Hematopoietic multipotent progenitor cell treated with erythropoietin and hydrocortisone succinate and interleukin-3 and kit ligand, for 17 days (in vitro differentiated cells): Measurements from ENCODE around the gene UGT1A8.
"Not testable (repeated sequence)": the region's sequence is repeated elsewhere in the genome, so short reads cannot be mapped to it uniquely, and the experiment has no call there.

Experiments used
- DNase-seq: peaks from one replicate; pipeline ENCODE4 v3.0.0-alpha.2; 2015; ENCODE audit warnings: low spot score

Gene UGT1A8

DNA sequence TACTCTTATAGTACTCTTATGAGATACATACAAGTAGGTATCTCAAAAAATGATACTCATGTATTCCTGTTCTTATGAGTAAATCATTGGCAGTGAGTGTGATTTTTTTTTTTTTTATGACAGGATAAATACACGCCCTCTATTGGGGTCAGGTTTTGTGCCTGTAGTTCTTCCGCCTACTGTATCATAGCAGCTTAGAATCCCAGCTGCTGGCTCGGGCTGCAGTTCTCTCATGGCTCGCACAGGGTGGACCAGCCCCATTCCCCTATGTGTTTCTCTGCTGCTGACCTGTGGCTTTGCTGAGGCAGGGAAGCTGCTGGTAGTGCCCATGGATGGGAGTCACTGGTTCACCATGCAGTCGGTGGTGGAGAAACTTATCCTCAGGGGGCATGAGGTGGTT, at the start of gene UGT1A8:
Gene UGT1A8 (plus strand): TSS at position 158 of the 400 bp plus-strand sequence. CDS start 75 bp downstream, at position 233.
- DNase-seq: not testable (repeated sequence)

DNA sequence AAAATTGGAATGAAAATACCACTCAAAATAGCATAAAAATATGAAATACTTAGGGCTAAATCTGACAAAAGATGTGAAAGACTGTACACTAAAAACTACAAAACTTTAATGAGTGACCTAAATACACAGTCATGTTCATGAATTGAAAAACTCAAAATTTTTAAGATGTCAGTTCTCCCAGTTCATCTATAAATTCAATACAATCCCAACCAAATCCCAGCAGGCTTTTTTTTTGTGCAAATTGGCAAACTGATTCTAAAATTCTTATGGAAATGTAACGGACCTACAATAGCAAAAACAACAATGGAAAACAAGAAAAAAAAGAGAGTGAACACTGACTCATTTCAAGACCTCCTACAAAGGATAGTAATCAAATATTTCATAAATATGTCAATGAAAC, 46.4 kb upstream of the UGT1A8 start:
- DNase-seq: no peak

DNA sequence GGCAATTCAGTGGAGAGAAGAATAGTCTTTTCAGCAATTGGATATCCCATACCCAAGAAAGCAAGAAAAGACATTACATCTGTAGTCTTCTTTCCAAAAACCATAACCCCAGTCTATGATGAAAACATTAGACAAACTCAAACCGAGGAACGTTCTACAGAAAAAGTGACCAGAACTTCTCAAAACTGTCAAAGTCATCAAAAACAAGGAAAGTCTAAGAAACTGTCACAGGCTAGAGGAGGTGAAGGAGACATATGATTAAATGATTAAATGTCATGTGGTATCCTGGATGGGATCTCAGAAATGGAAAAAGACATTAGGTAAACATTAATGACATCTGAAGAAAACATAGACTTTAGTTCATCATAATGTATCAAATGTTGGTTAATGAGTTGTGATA, 46.0 kb upstream of the UGT1A8 start:
- DNase-seq: no peak

DNA sequence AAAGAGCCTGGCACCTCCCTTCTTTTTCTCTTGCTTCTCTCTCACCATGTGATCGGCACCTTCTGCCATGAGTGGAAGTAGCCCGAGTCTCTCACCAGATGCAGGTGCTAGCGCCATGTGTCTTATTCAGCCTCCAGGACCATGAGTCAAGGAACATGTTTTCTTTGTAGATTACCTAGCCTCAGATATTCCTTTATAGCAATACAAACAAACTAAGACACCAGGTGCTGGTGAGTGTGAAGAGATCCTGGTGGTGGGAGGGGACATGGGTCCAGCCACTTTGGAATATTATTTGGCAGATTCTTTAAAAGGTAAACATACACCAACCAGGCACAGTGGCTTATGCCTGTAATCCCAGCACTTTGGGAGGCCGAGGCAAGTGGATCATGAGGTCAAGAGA, 45.0 kb upstream of the UGT1A8 start:
- DNase-seq: no peak

DNA sequence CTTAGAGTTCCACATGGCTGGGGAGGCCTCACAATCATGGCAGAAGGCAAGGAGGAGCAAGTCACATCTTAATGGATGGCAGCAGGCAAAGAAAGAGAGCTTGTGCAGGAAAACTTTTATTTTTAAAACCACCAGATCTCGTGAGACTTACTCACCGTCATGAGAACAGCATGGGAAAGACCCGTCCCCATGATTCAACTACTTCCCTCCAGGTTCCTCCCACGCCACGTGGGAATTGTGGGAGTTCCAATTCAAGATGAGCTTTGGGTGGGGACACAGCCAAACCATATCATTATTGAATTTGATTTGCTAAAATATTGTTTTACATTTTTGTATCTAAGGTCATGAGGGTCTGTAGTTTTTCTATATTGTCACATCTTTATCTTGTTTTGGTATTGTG, 40.1 kb upstream of the UGT1A8 start:
- DNase-seq: not testable (repeated sequence)

DNA sequence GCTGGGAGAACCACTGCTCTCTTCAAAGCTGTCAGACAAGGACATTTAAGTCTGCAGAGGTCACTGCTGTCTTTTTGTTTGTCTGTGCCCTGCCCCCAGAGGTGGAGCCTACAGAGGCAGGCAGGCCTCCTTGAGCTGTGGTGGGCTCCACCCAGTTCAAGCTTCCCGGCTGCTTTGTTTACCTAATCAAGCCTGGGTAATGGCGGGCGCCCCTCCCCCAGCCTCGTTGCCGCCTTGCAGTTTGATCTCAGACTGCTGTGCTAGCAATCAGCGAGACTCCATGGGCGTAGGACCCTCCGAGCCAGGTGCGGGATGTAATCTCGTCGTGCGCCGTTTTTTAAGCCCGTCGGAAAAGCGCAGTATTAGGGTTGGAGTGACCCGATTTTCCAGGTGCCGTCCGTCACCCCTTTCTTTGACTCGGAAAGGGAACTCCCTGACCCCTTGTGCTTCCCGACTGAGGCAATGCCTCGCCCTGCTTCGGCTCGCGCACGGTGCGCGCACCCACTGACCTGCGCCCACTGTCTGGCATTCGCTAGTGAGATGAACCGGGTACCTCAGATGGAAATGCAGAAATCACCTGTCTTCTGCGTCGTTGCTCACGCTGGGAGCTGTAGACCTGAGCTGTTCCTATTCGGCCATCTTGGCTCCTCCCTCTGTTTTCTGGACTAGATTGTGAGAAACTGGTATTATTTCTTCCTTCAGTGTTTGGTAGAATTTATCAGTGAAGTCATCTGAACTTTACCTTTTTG, 34.0 kb upstream of the UGT1A8 start:
- DNase-seq: not testable (repeated sequence)

DNA sequence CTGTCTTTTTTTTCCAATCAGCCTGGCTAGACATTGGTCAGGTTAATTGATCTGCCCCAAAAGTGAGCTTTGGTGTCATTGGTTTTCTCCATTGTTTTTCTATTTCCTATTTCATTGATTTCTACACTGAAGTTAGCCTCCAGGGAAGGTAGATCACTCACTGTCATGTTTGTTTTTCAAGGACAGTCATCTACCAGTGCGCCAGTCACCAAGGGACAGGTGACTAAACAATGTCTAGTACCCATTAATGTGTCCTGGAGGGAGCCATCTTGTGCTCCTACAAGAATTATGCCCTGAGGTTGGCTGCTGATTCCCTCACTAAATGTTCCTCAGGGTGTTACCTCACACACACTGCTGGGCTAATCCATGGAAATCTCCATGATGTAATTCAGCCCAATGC, 33.2 kb upstream of the UGT1A8 start:
- no peak for DNase-seq

DNA sequence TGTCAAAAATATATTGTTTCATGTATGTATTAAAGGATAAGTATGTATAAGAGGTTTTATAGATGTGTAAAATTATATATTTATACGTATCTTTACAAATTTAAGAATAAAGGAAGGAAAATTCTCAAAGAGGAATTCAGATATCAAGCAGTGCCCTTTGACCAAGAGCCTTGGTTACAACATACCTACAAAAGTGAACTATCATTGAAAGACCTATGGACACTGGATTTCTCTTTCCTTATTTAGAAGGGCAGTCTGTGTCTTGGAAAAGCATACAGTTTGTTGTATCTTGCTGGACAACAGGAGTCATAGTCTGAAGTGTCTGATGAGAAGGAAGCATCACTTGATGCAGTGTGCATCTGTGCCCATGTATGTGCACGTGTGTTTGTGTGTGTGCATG, 29.0 kb upstream of the UGT1A8 start:
- DNase-seq: no peak

DNA sequence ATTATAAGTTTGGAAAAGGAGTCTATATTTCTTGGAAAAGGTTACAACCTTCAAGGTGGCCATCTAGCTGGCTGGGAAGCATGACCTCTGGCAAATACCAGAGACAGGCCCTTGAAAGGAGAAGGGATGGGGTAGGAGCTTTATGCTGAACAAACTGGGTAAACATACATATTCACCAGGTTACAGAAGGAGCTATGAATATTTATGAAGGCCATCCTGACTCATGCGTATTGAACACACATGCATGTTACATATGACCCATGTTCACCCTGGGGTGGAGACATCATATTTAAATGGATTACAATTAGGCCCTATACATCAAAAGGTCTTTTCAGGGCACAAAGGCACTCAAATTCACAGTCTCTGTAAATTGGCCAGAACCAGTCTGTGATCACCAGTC, 24.7 kb upstream of the UGT1A8 start:
- not testable (repeated sequence) for DNase-seq

DNA sequence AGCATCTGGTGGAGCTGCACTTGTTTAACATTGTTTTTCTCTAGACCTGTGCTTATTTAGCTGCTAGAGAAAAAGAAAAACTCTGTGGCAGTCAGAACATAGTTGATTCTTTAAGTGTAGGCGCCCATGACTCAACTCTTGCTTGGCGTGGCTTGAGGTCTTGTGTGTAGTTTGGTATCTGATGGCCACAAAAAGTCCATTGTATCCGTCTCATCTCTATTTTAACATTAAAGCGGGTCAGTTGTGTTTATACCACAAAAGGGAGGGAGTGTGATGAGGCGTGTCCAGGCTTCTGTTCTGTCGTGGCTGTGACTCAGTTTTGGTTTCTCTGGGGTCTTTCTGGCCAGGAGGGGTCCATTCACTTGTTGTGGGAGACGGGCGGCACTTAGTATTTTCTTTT, 24.2 kb upstream of the UGT1A8 start:
- DNase-seq: no peak

DNA sequence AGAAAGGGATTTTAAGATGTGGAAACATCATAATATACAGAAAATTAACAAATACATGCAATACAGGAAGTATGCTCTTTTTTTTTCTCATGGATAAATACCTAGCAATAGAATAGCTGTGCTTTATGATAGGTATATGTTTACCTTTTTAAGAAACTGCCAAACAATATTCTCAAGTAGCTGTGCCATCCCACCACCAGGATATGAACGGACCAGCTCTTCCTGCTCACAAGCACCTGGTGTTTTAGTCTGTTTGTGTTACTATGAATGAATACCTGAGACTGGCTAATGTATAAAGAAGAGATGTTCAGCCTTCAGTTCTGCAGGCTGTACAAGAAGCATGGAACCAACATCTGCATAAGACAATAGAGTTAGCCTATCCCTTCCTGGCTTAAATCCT, 19.9 kb upstream of the UGT1A8 start:
- no peak for DNase-seq

DNA sequence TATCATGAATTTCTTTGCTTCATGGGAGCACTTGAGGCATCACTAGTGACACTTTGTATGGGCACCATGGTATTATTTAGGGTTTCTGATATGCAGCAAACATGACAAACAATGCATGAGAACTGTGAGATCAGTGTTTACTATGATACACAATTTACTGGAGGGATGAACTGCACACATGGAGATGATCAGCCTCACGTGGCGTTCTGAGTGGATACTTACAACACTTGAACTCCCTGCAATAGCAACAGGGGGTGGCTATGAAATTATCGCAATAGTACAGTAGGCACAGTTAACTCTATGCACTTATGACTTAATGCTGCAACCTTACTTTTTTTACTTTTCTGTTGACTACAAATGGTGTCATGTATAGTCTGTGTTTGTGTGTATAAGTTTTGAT, 18.5 kb upstream of the UGT1A8 start:
- DNase-seq: no peak

DNA sequence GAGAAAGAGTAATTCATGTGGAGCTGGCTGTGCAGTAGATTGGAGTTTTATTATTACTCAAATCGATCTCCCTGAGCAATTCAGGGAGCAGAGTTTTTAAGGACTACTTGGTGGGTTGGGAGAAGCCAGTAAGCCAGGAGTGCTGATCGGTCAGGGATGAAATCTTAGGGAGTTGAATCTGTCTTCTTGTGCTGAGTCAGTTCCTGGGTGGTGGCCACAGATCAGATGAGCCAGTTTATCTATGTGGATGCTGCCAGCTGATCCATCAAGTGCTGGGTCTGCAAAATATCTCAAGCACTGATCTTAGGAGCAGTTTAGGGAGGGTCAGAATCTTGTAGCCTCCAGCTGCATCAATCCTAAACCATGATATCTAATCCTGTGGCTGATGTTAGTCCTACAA, 17.0 kb upstream of the UGT1A8 start:
- no peak for DNase-seq

DNA sequence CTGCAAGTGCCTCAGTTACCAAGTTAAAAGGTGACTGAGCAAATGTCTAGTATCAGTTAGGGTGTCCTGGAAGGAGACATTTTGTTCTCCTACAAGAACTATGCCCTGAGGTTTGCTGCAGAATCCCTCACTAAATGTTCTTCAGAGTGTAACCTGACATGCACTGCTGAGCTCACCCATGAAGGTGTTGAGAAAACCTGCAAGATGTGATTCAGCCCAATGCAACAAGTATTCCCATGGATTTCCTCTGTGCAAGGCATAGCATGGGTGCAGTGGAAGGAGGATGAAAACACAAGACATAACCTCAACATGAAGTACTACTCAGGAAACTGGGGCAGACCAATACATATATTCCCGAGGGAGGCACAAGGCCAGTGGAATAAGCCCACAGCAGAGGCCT, 15.4 kb upstream of the UGT1A8 start:
- no peak for DNase-seq

DNA sequence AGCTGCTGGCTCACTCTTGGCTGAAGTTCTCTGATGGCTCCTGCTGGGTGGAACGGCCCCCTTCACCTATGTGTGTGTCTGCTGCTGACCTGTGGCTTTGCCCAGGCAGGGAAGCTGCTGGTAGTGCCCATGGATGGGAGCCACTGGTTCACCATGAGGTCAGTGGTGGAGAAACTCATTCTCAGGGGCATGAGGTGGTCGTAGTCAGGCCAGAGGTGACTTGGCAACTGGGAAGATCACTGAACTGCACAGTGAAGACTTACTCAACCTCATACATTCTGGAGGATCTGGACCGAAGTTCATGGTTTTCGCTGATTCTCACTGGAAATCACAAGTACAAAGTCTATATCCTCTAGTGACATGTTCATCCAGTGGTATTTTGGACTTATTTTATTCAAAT, 13.9 kb upstream of the UGT1A8 start:
- DNase-seq: no peak

DNA sequence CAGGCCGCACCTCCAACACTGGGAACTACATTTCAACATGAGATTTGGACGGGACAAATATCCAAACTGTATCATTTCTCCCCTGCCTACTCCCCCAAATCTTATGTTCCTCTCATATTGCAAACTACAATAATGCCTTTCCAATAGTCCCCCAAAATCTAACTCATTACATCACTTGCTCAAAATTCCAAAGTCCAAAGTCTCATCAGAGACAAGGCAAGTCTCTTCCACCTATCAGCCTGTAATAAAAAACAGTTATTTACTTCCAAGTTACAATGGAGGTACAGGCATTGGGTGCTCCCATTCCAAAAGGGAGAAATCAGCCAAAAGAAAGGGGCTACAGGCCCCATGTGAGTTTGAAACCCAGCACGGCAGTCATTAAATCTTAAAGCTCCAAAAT, 12.6 kb upstream of the UGT1A8 start:
- no peak for DNase-seq

DNA sequence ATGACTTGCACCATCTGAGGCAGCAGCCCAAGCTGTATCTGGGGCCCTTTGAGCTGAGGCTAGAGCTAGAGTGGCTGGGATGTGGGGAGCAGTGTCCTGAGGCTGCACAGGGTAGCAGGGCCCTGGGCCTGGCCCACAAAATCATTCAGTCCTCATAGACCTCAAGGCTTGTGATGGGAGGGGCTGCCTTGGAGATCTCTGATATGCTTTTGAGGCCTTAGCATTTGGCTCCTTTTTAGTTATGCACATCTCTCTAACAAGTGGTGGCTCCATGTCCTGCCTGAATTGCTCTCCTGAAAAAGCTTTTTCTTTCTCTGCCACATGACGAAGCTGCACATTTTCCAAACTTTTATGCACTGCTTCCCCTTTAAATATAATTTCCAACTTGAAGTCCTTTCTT, 11.8 kb upstream of the UGT1A8 start:
- DNase-seq: no peak

DNA sequence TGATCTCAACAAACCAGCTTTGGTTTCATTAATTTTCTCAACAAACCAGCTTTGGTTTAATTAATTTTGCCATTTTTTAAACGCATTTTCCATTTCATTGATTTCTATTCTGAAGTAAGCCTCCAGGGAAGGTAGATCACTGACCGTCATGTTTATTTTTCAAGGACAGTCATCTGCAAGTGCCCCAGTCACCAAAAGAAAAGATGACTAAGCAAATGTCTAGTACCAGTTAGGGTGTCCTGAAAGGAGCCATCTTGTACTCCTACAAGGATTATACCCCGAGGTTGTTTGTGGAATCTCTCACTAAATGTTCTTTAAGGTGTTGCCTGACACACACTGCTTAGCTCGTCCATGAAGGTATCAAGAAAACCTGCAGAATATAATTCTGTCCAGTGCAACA, 6.1 kb upstream of the UGT1A8 start:
- DNase-seq: no peak

DNA sequence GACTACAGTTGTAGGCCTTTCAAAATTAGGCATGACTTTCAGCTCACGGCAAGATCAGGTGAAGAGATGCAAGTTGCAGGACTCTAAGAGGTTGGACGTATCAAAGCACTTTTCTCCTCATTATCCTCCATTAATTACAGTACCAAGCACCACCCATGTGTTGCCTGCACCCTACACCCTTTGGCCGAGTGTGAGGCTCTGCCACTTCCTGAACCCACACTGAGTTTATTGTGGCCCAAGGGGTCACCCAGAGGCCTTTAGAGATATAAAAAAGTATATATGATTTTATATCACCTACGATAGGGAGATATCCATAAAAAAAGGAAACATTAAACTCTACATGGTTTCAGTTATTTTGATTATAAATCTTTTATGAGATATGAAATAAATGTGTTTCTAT, 2.8 kb downstream of the UGT1A8 start:
- no peak for DNase-seq

DNA sequence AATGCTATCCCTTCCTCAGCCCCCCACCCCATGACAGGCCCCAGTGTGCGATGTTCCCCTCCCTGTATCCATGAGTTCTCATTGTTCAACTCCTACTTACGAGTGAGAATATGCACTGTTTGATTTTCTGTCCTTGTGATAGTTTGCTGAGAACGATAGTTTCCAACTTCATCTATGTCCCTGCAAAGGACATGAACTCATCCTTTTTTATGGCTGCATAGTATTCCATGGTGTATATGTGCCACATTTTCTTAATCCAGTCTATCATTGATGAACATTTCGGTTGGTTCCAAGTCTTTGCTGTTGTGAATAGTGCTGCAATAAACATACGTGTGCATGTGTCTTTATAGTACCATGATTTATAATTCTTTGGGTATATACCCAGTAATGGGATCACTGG, 4.4 kb downstream of the UGT1A8 start:
- not testable (repeated sequence) for DNase-seq

DNA sequence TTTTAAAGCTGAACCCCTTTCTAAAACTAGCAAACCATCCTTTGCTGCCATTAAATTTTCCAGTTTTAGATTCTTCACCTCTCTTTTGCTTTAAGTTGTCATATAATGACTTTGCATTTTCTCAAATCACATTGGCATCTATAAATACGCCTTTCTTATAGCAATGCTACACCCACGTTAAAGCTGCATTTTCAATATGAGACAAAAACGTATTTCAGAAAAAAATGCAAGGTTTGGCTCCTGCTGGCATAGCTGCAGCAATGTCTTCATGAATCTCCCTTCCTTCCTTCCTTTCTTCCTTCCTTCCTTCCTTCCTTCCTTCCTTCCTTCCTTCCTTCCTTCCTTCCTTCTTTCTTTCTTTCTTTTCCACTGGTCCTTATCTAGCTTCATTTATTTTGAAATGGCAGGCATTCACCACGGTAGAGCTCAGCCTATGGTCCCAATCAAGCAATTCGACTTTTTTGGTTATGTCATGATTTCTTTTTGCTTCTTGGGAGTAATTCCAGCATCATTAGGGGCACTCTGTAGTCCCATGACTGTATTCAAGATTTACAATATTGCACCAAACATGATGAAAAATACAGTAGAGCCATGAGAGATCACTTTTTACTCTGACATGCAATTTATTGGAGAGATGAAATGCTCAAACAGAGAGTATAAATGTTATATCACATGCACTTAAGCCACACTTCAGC, 10.0 kb downstream of the UGT1A8 start:
- no peak for DNase-seq

DNA sequence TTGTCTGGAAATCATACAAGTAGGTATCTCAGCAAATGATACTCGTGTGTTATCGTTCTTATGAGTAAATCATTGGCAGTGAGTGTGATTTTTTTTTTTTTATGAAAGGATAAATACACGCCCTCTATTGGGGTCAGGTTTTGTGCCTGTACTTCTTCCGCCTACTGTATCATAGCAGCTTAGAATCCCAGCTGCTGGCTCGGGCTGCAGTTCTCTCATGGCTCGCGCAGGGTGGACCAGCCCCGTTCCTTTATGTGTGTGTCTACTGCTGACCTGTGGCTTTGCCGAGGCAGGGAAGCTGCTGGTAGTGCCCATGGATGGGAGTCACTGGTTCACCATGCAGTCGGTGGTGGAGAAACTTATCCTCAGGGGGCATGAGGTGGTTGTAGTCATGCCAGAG, 18.9 kb downstream of the UGT1A8 start, which contains the start of gene UGT1A10:
Gene UGT1A10 (plus strand): TSS at position 143 of the 400 bp plus-strand sequence. CDS start 75 bp downstream, at position 218.
- DNase-seq: not testable (repeated sequence)

DNA sequence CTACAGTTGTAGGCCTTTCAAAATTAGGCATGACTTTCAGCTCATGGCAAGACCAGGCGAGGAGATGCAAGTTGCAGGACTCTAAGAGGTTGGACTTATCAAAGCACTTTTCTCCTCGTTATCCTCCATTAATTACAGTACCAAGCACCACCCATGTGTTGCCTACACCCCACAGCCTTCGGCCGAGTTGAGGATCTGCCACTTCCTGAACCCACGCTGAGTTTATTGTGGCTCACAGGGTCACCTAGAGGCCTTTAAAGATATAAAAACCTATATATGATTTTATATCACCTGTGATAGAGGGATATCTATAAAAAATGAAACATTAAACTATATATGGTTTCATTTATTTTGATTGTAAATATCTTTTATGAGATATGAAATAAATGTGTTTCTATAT, 21.4 kb downstream of the UGT1A8 start:
- no peak for DNase-seq

DNA sequence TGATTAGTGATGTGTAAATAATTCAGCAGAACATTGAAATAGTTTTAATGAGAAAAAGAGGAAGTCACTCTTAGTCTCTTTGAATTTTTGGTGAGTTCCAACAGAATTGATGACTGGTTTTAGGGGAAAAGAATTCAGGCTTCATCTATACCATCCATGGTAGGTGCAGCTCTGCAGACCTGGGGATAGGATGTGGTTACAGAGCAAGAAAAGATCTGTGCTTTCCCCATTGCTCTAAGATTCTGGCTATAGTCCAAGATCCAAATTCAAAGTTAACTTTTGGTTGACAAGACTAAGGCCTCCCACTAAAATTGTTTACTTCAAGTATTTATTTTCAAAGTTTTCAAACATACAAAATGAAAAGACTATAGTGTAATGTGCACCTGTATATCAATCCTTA, 22.4 kb downstream of the UGT1A8 start:
- no peak for DNase-seq
